ENCODE results near the gene WDR70.

DNA sequence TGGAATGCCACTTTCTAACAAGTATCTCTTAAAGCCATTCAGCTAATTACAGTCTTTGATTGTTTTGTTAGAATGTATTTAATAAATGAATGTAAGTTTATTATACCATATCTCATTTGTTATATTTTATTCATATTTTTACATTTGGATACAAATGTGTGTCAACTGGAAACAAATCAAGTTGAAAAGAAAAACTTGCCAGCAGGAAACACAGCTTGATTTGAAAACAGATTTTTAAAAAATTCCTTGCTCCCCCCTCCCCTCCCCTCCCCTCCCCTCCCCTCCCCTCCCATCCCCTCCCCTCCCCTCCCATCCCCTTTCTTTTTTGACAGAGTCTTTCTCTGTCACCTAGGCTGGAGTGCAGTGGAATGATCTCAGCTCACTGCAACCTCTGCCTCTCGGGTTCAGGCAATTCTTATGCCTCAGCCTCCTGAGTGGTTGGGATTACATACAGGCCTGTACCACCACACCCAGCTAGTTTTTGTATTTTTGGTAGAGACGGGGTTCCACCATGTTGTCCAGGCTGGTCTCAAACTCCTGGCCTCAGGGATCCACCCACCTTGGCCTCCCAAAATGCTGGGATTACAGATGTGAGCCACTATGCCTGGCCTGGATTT lies 227.6 kb downstream of the WDR70 start:
- TF ChIP-seq, protein P1, sequence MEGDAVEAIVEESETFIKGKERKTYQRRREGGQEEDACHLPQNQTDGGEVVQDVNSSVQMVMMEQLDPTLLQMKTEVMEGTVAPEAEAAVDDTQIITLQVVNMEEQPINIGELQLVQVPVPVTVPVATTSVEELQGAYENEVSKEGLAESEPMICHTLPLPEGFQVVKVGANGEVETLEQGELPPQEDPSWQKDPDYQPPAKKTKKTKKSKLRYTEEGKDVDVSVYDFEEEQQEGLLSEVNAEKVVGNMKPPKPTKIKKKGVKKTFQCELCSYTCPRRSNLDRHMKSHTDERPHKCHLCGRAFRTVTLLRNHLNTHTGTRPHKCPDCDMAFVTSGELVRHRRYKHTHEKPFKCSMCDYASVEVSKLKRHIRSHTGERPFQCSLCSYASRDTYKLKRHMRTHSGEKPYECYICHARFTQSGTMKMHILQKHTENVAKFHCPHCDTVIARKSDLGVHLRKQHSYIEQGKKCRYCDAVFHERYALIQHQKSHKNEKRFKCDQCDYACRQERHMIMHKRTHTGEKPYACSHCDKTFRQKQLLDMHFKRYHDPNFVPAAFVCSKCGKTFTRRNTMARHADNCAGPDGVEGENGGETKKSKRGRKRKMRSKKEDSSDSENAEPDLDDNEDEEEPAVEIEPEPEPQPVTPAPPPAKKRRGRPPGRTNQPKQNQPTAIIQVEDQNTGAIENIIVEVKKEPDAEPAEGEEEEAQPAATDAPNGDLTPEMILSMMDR (conservative IDR thresholded peaks at IDR 0.05), result no peak
- TF ChIP-seq EZH2 (IDR thresholded peaks at IDR 0.05; ENCODE audit: low read depth), result no peak

Data from PC-9 (cell line).